Astrocyte of the hippocampus (primary cell): ENCODE data around the gene TPPP.
A peak's percentile ranks its signal among the peaks of the same experiment; 100 is the strongest.
"Not testable (repeated sequence)": the region's sequence is repeated elsewhere in the genome, so short reads cannot be mapped to it uniquely, and the experiment has no call there.

Experiments
- DNase-seq: peaks from one replicate; pipeline ENCODE4 v3.0.0; 2011; ENCODE audit warnings: low read depth, low spot score

Gene TPPP

GRCh38 chr5:693271-694041 lies at the start of gene TPPP:
Gene TPPP, minus strand, starts transcription at chr5:693352. Its CDS starts 15,292 bp downstream, at chr5:678060.
- DNase-seq, result peak; percentile 85

- not testable (repeated sequence) for DNase-seq
Observed at GRCh38 chr5:742276-742675, 49.1 kb upstream of the TPPP start.

- not testable (repeated sequence) for DNase-seq
Observed at GRCh38 chr5:734145-734544, 41.0 kb upstream of the TPPP start.

GRCh38 chr5:732754-733454 lies 39.8 kb upstream of the TPPP start:
- DNase-seq, result not testable (repeated sequence)

GRCh38 chr5:729225-729624 lies 36.1 kb upstream of the TPPP start:
- not testable (repeated sequence) for DNase-seq

- DNase-seq, result not testable (repeated sequence)
Observed at GRCh38 chr5:727087-727486, 33.9 kb upstream of the TPPP start.

GRCh38 chr5:723865-724264 lies 30.7 kb upstream of the TPPP start:
- DNase-seq, result not testable (repeated sequence)

- not testable (repeated sequence) for DNase-seq
Observed at GRCh38 chr5:723309-723708, 30.2 kb upstream of the TPPP start.

- DNase-seq, result not testable (repeated sequence)
Observed at GRCh38 chr5:719379-719778, 26.2 kb upstream of the TPPP start.

- DNase-seq, result no peak
Observed at GRCh38 chr5:717143-717542, 24.0 kb upstream of the TPPP start.

GRCh38 chr5:716740-717139 lies 23.6 kb upstream of the TPPP start:
- not testable (repeated sequence) for DNase-seq

- DNase-seq, result not testable (repeated sequence)
Observed at GRCh38 chr5:715636-716035, 22.5 kb upstream of the TPPP start.

GRCh38 chr5:714215-715118 lies 21.3 kb upstream of the TPPP start:
- DNase-seq, result not testable (repeated sequence)

- not testable (repeated sequence) for DNase-seq
Observed at GRCh38 chr5:713686-714085, 20.5 kb upstream of the TPPP start.

GRCh38 chr5:708848-709517 lies 15.8 kb upstream of the TPPP start:
- DNase-seq, result not testable (repeated sequence)

GRCh38 chr5:708374-708773 lies 15.2 kb upstream of the TPPP start:
- DNase-seq, result not testable (repeated sequence)

- DNase-seq, result not testable (repeated sequence)
Observed at GRCh38 chr5:706127-706526, 13.0 kb upstream of the TPPP start.

GRCh38 chr5:696753-697702 lies 3.9 kb upstream of the TPPP start:
- DNase-seq, result not testable (repeated sequence)

- not testable (repeated sequence) for DNase-seq
Observed at GRCh38 chr5:696191-696590, 3.0 kb upstream of the TPPP start.

GRCh38 chr5:695475-695874 lies 2.3 kb upstream of the TPPP start:
- not testable (repeated sequence) for DNase-seq
